Loucy (cell line): ENCODE measurements around the gene ZFYVE26.

Experiments used
- H2AFZ ChIP-seq: fragments of 200-600 bp; sonication (generic); 2 replicates; pipeline ENCODE4 v1.6.0; 2016; ENCODE audit warnings: antibody characterized with exemption, mild to moderate bottlenecking, low read length, moderate library complexity
- H3F3A ChIP-seq: fragments of 200-600 bp; 2 replicates; pipeline ENCODE4 v1.6.0; 2016; ENCODE audit warnings: antibody characterized with exemption, low read depth, mild to moderate bottlenecking
- H3K27me3 ChIP-seq: fragments of 200-600 bp; sonication (generic); 2 replicates; pipeline ENCODE4 v1.6.1; 2014; ENCODE audit warnings: low read length, mild to moderate bottlenecking; ENCODE audit not compliant: insufficient read depth, poor library complexity, severe bottlenecking
- H3K36me3 ChIP-seq: fragments of 200-600 bp; sonication (generic); 2 replicates; pipeline ENCODE4 v1.6.1; 2016; ENCODE audit warnings: low read length; ENCODE audit not compliant: insufficient read depth
- H3K4me1 ChIP-seq: fragments of 200-600 bp; sonication (generic); 2 replicates; pipeline ENCODE4 v1.5.1; 2014; ENCODE audit warnings: low read length, mild to moderate bottlenecking; ENCODE audit not compliant: insufficient read depth, poor library complexity, severe bottlenecking
- H3K4me2 ChIP-seq: fragments of 200-600 bp; sonication (generic); 2 replicates; pipeline ENCODE4 v1.6.0; 2014; ENCODE audit warnings: antibody characterized with exemption, low read length, low read depth, mild to moderate bottlenecking; ENCODE audit not compliant: poor library complexity, severe bottlenecking
- H3K4me3 ChIP-seq: fragments of 200-600 bp; sonication (generic); 2 replicates; pipeline ENCODE4 v1.5.1; 2014; ENCODE audit warnings: low read length, mild to moderate bottlenecking, mixed read lengths; ENCODE audit not compliant: poor library complexity, severe bottlenecking
- H3K79me2 ChIP-seq: fragments of 200-600 bp; sonication (generic); 2 replicates; pipeline ENCODE4 v1.6.1; 2014; ENCODE audit warnings: low read length; ENCODE audit not compliant: insufficient read depth
- H3K9ac ChIP-seq: fragments of 200-600 bp; sonication (generic); 2 replicates; pipeline ENCODE4 v1.6.0; 2014; ENCODE audit warnings: mild to moderate bottlenecking, low read depth, low read length, moderate library complexity; ENCODE audit not compliant: poor library complexity, severe bottlenecking
- H3K9me2 ChIP-seq: fragments of 200-600 bp; sonication (generic); replicated peaks from 2 replicates; pipeline ENCODE4 v1.6.1; 2016; ENCODE audit warnings: low read depth, low read length, mixed read lengths
- H3K9me3 ChIP-seq: fragments of 200-600 bp; sonication (generic); 2 replicates; pipeline ENCODE4 v1.6.1; 2014; ENCODE audit warnings: mild to moderate bottlenecking, antibody characterized with exemption, low read length, low read depth; ENCODE audit not compliant: insufficient read depth
- H4K20me1 ChIP-seq: fragments of 200-600 bp; sonication (generic); 2 replicates; pipeline ENCODE4 v1.6.0; 2014; ENCODE audit warnings: antibody characterized with exemption, low read length, mild to moderate bottlenecking; ENCODE audit not compliant: insufficient read depth, poor library complexity, severe bottlenecking
- CTCF ChIP-seq: fragments of 200-600 bp; sonication (generic); conservative IDR thresholded peaks from 2 replicates; pipeline ENCODE4 v1.5.1; 2014; ENCODE audit warnings: mild to moderate bottlenecking, antibody characterized with exemption, low read length
- EZH2phosphoT487 ChIP-seq: fragments of 200-600 bp; IDR thresholded peaks from 2 replicates; pipeline ENCODE4 v1.6.1; 2018; ENCODE audit warnings: antibody characterized with exemption, mild to moderate bottlenecking, moderate library complexity, borderline replicate concordance

Gene ZFYVE26

GRCh38 chr14:67857778-67858350, 41.5 kb upstream of the ZFYVE26 start:
- no peak overlapping the region for H3K9ac ChIP-seq
- H3K27me3 ChIP-seq: no peaks in the 10 kb centered on the region
- no peaks in the 10 kb centered on the region for H3K9me3 ChIP-seq
- H4K20me1 ChIP-seq: no peaks in the 10 kb centered on the region
- H3K4me2 ChIP-seq: no peak overlapping the region
- H3K9me2 ChIP-seq: no peaks in the 10 kb centered on the region
- H3K4me3 ChIP-seq: no peak overlapping the region
- H3K4me1 ChIP-seq: peaks cover 10% of the 10 kb centered on the region
- no peak; the same call in 1 of the 2 replicates for TF ChIP-seq CTCF
- no peak for TF ChIP-seq EZH2phosphoT487
- H3K36me3 ChIP-seq: no peaks in the 10 kb centered on the region
- no peaks in the 10 kb centered on the region for H3F3A ChIP-seq
- no peak overlapping the region for H2AFZ ChIP-seq
- no peaks in the 10 kb centered on the region for H3K79me2 ChIP-seq

GRCh38 chr14:67856827-67857226, 40.4 kb upstream of the ZFYVE26 start:
- H3K9me3 ChIP-seq: no peaks in the 10 kb centered on the region
- H4K20me1 ChIP-seq: no peaks in the 10 kb centered on the region
- H3K9me2 ChIP-seq: no peaks in the 10 kb centered on the region
- no peaks in the 10 kb centered on the region for H3K79me2 ChIP-seq
- no peak for TF ChIP-seq EZH2phosphoT487
- no peak for TF ChIP-seq CTCF
- H3K36me3 ChIP-seq: no peaks in the 10 kb centered on the region
- peaks cover 10% of the 10 kb centered on the region for H3K4me1 ChIP-seq
- H3K4me3 ChIP-seq: no peak overlapping the region
- H3K9ac ChIP-seq: no peak overlapping the region
- H3K27me3 ChIP-seq: no peaks in the 10 kb centered on the region
- H3F3A ChIP-seq: no peaks in the 10 kb centered on the region
- no peak overlapping the region for H2AFZ ChIP-seq
- no peak overlapping the region for H3K4me2 ChIP-seq

DNA sequence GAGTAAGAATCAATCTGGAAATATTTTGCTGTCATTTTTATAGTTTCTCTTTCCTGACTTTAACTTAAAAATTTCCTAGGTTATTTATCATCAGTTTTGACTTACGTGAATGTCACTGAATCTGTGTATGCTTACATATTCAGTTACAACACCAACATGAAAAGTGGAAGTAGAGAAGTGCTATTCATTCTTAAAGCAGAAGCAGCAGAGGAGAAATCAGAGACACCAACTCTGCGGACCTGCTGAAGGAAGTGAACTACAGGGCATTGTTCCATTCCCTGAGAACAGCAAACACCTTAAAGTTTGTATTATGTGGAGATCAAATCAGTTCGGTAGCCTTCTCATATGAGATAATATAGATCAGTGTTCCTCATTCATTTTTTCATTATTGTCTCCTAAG, 37.3 kb upstream of the ZFYVE26 start:
- TF ChIP-seq CTCF: no peak
- Histone ChIP-seq H3K27me3 (no peaks in the 10 kb centered on the region), H2AFZ (no peak overlapping the region), H3K79me2 (peaks cover 10% of the 10 kb centered on the region; the same call in 1 of the 2 replicates), H3K36me3 (no peaks in the 10 kb centered on the region), H3K9me3 (peaks cover 7% of the 10 kb centered on the region; the same call in 1 of the 2 replicates), H3K4me2 (no peak overlapping the region), H3K9me2 (no peaks in the 10 kb centered on the region), H3F3A (no peaks in the 10 kb centered on the region), H3K4me1 (peaks cover 14% of the 10 kb centered on the region), H4K20me1 (no peaks in the 10 kb centered on the region), H3K9ac (no peak overlapping the region), H3K4me3 (no peak overlapping the region)
